ENCODE data around the gene MAGI1. TPM values are rescaled to one million over a fixed set of nuclear protein-coding genes. Genes with fewer than 3 reads are reported as not detected.

The MAGI1 gene
- total RNA-seq, 1 experiment from 2014 or later: 38.6 TPM

DNA sequence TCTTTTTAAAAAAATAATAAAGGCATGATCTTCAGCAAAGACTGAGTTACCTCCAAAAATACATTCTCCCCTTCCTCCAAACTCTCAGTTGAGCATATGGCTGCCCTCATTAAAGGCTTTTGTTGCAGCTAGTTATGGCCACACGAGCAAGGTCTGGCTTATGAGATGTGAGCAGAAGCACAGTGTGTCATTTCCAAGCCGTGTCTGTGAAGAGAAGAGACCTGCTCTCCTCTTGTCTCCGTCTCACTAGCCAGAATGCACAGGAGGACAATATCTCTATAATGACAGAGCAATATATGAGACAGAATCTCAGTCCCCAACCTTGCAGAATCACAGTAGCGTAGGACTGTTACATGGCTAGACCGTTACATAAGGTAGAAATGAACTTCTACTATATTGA is 152.3 kb downstream of the MAGI1 start:
- H3K36me3 ChIP-seq (ENCODE audit: control insufficient read depth in 1 of 2, insufficient read depth in 2 of 2, low read length in 2 of 2): no peaks in the 10 kb centered on the region
- no peak for TF ChIP-seq TCF7L2 (IDR thresholded peaks at IDR 0.05; ENCODE audit: borderline replicate concordance, extremely low read depth, insufficient read depth, insufficient read length)
- TF ChIP-seq ZFX (IDR thresholded peaks at IDR 0.05): no peak
- TF ChIP-seq CEBPB (IDR thresholded peaks at IDR 0.05; ENCODE audit: low read depth): no peak
- TF ChIP-seq, protein P1, sequence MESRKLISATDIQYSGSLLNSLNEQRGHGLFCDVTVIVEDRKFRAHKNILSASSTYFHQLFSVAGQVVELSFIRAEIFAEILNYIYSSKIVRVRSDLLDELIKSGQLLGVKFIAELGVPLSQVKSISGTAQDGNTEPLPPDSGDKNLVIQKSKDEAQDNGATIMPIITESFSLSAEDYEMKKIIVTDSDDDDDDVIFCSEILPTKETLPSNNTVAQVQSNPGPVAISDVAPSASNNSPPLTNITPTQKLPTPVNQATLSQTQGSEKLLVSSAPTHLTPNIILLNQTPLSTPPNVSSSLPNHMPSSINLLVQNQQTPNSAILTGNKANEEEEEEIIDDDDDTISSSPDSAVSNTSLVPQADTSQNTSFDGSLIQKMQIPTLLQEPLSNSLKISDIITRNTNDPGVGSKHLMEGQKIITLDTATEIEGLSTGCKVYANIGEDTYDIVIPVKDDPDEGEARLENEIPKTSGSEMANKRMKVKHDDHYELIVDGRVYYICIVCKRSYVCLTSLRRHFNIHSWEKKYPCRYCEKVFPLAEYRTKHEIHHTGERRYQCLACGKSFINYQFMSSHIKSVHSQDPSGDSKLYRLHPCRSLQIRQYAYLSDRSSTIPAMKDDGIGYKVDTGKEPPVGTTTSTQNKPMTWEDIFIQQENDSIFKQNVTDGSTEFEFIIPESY (IDR thresholded peaks at IDR 0.05; ENCODE audit: extremely low read depth, insufficient replicate concordance, low read length): no peak
- H2AFZ ChIP-seq (ENCODE audit: low read depth, low read length, poor library complexity, severe bottlenecking): no peak overlapping the region
- no peaks in the 10 kb centered on the region for H3K27me3 ChIP-seq (ENCODE audit: insufficient read depth, low read length)
- peaks cover 9 to 10% of the 10 kb centered on the region in 2 experiments; a peak in 3 of 4 replicates for H3K4me1 ChIP-seq (ENCODE audit: control insufficient read depth in 1 of 2, insufficient read depth in 2 of 2, low read length in 2 of 2)
- H3K9me2 ChIP-seq (ENCODE audit: insufficient read depth): no peaks in the 10 kb centered on the region
- ChIA-PET POLR2A (no interaction called here), RAD21 (ENCODE audit: low non-redundant PET in 1 of 2, low total read pairs in 2 of 2, uncharacterized antibody in 2 of 2, unreplicated experiment in 2 of 2) (no interaction called here), CTCF (no interaction called here)
- no peak overlapping the region for H3K27ac ChIP-seq (ENCODE audit: low read depth, low read length)
- H3K79me2 ChIP-seq (ENCODE audit: insufficient read depth, low read length): 0 out of 2 replicates have a peak, but pooled peaks cover 12% of the 10 kb centered on the region
- BruUV-seq (replicated peaks): no TSS peak
- DNase-seq (ENCODE audit: low read depth, low spot score) (no peak), ATAC-seq (no peak)
- no peaks in the 10 kb centered on the region for H3K9me3 ChIP-seq (ENCODE audit: control insufficient read depth in 1 of 2, insufficient read depth in 1 of 2, low read depth in 1 of 2, low read length in 2 of 2)
- intact Hi-C loops (cut with micrococcal nuclease): no loop called here
- no peak overlapping the region for H3K4me2 ChIP-seq (ENCODE audit: low read length)
- no peak overlapping the region for H3K9ac ChIP-seq (ENCODE audit: low read length)
- H3K4me3 ChIP-seq (replicated peaks in 1 of 2; ENCODE audit: low read depth in 1 of 2, low read length in 2 of 2): no peak overlapping the region
- H4K20me1 ChIP-seq (ENCODE audit: insufficient read depth): no peaks in the 10 kb centered on the region; the same call in 1 of the 2 replicates

DNA sequence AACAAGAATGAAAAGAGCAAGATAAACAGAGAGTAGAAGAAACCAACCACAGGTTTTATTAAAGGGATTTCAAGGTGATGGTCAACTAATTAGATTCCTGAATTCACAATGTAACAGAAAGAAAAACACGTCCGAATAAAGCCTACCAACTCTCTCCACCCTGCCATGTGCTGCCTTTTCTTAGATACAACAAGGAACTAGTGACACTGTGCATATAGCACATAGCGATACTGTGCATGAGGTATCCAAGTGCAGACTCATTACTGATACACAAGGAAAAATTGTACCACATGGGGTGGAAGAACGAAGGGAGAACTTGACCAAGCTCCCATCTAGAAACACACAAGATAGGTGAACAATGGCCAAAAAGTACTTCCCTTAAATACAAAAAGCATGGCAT is 154.6 kb downstream of the MAGI1 start:
- H3K4me2 ChIP-seq (ENCODE audit: low read length): no peak overlapping the region
- H2AFZ ChIP-seq (ENCODE audit: low read depth, low read length, poor library complexity, severe bottlenecking): no peak overlapping the region
- CTCF ChIA-PET: no interaction called here
- H3K27me3 ChIP-seq (ENCODE audit: insufficient read depth, low read length): no peaks in the 10 kb centered on the region
- H3K27ac ChIP-seq (ENCODE audit: low read depth, low read length): no peak overlapping the region
- RAD21 ChIA-PET (ENCODE audit: low non-redundant PET in 1 of 2, low total read pairs in 2 of 2, uncharacterized antibody in 2 of 2, unreplicated experiment in 2 of 2): no interaction called here
- BruUV-seq (replicated peaks): no TSS peak
- intact Hi-C loops (cut with micrococcal nuclease): no loop called here
- H3K79me2 ChIP-seq (ENCODE audit: insufficient read depth, low read length): 0 out of 2 replicates have a peak, but pooled peaks cover 12% of the 10 kb centered on the region
- H3K9me2 ChIP-seq (ENCODE audit: insufficient read depth): no peaks in the 10 kb centered on the region
- H3K9me3 ChIP-seq (ENCODE audit: control insufficient read depth in 1 of 2, insufficient read depth in 1 of 2, low read depth in 1 of 2, low read length in 2 of 2): no peaks in the 10 kb centered on the region
- H3K36me3 ChIP-seq (ENCODE audit: control insufficient read depth in 1 of 2, insufficient read depth in 2 of 2, low read length in 2 of 2): no peaks in the 10 kb centered on the region
- POLR2A ChIA-PET: no interaction called here
- no peak overlapping the region for H3K9ac ChIP-seq (ENCODE audit: low read length)
- no peaks in the 10 kb centered on the region; the same call in 1 of the 2 replicates for H4K20me1 ChIP-seq (ENCODE audit: insufficient read depth)
- ATAC-seq (no peak), DNase-seq (ENCODE audit: low read depth, low spot score) (no peak)
- no peak overlapping the region for H3K4me3 ChIP-seq (replicated peaks in 1 of 2; ENCODE audit: low read depth in 1 of 2, low read length in 2 of 2)
- H3K4me1 ChIP-seq (ENCODE audit: control insufficient read depth in 1 of 2, insufficient read depth in 2 of 2, low read length in 2 of 2): peaks cover 2 to 3% of the 10 kb centered on the region in 2 experiments; a peak in 3 of 4 replicates
- TF ChIP-seq EZH2 (IDR thresholded peaks at IDR 0.05): no peak
- TF ChIP-seq ELF1 (IDR thresholded peaks at IDR 0.05; ENCODE audit: borderline replicate concordance, low read depth): no peak
- TF ChIP-seq, protein P2, sequence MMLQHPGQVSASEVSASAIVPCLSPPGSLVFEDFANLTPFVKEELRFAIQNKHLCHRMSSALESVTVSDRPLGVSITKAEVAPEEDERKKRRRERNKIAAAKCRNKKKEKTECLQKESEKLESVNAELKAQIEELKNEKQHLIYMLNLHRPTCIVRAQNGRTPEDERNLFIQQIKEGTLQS (IDR thresholded peaks at IDR 0.05): no peak
- no peak for TF ChIP-seq POLR2A (IDR thresholded peaks at IDR 0.05; ENCODE audit: borderline replicate concordance, extremely low read depth, insufficient read depth, insufficient read length)
- no peak for TF ChIP-seq ZFX (IDR thresholded peaks at IDR 0.05)
- TF ChIP-seq, protein P3, sequence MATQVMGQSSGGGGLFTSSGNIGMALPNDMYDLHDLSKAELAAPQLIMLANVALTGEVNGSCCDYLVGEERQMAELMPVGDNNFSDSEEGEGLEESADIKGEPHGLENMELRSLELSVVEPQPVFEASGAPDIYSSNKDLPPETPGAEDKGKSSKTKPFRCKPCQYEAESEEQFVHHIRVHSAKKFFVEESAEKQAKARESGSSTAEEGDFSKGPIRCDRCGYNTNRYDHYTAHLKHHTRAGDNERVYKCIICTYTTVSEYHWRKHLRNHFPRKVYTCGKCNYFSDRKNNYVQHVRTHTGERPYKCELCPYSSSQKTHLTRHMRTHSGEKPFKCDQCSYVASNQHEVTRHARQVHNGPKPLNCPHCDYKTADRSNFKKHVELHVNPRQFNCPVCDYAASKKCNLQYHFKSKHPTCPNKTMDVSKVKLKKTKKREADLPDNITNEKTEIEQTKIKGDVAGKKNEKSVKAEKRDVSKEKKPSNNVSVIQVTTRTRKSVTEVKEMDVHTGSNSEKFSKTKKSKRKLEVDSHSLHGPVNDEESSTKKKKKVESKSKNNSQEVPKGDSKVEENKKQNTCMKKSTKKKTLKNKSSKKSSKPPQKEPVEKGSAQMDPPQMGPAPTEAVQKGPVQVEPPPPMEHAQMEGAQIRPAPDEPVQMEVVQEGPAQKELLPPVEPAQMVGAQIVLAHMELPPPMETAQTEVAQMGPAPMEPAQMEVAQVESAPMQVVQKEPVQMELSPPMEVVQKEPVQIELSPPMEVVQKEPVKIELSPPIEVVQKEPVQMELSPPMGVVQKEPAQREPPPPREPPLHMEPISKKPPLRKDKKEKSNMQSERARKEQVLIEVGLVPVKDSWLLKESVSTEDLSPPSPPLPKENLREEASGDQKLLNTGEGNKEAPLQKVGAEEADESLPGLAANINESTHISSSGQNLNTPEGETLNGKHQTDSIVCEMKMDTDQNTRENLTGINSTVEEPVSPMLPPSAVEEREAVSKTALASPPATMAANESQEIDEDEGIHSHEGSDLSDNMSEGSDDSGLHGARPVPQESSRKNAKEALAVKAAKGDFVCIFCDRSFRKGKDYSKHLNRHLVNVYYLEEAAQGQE (IDR thresholded peaks at IDR 0.05; ENCODE audit: low read depth): no peak
- no peak for TF ChIP-seq SIN3A (IDR thresholded peaks at IDR 0.05; ENCODE audit: low read depth)
- no peak for TF ChIP-seq YY1 (IDR thresholded peaks at IDR 0.05; ENCODE audit: extremely low read depth, insufficient replicate concordance, low read depth, low read length)
- TF ChIP-seq, protein P4, sequence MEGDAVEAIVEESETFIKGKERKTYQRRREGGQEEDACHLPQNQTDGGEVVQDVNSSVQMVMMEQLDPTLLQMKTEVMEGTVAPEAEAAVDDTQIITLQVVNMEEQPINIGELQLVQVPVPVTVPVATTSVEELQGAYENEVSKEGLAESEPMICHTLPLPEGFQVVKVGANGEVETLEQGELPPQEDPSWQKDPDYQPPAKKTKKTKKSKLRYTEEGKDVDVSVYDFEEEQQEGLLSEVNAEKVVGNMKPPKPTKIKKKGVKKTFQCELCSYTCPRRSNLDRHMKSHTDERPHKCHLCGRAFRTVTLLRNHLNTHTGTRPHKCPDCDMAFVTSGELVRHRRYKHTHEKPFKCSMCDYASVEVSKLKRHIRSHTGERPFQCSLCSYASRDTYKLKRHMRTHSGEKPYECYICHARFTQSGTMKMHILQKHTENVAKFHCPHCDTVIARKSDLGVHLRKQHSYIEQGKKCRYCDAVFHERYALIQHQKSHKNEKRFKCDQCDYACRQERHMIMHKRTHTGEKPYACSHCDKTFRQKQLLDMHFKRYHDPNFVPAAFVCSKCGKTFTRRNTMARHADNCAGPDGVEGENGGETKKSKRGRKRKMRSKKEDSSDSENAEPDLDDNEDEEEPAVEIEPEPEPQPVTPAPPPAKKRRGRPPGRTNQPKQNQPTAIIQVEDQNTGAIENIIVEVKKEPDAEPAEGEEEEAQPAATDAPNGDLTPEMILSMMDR (IDR thresholded peaks at IDR 0.05 in 2 of 3, conservative IDR thresholded peaks at IDR 0.05 in 1 of 3; ENCODE audit: borderline replicate concordance in 1 of 3, insufficient read depth in 1 of 3, low read depth in 2 of 3, low read length in 2 of 3): no peak
- no peak for TF ChIP-seq CEBPB (IDR thresholded peaks at IDR 0.05; ENCODE audit: low read depth)
